ENCODE data around the gene ANK3. TPM values are rescaled to one million over a fixed set of nuclear protein-coding genes. Genes with fewer than 3 reads are reported as not detected.

ANK3 gene
- total and polyA plus RNA-seq, 2 donors (not counting 1 experiment from before 2014, with no cell fraction given) = 0.50 to 0.79 TPM

GRCh38 chr10:60384011-60384410 is 5.7 kb downstream of the ANK3 start:
- H3K4me2 ChIP-seq (ENCODE audit: extremely low read depth, insufficient read depth, low read length) = no peak overlapping the region
- peaks cover 13% of the 10 kb centered on the region for H3K4me1 ChIP-seq (ENCODE audit: control insufficient read depth, extremely low read depth, insufficient read depth, low read length)
- no peaks in the 10 kb centered on the region for H3K9me3 ChIP-seq (ENCODE audit: control insufficient read depth, insufficient read depth, low read depth, low read length)
- no peak for TF ChIP-seq EZH2 (IDR thresholded peaks at IDR 0.05; ENCODE audit: low read length, missing control alignments)
- TF ChIP-seq CTCF (conservative IDR thresholded peaks at IDR 0.05 in 1 of 2, IDR thresholded peaks at IDR 0.05 in 1 of 2; ENCODE audit: low read depth in 1 of 2, low read length in 2 of 2) = no peak
- no peak overlapping the region for H3K4me3 ChIP-seq (replicated peaks in 1 of 4; ENCODE audit: control extremely low read depth in 1 of 4, insufficient read depth in 1 of 4, low read depth in 3 of 4, low read length in 4 of 4)
- no peaks in the 10 kb centered on the region for H4K20me1 ChIP-seq (ENCODE audit: control insufficient read depth, extremely low read depth, insufficient read depth, low read length)
- no peaks in the 10 kb centered on the region for H3K36me3 ChIP-seq (ENCODE audit: control insufficient read depth, insufficient read depth, low read length)
- no peaks in the 10 kb centered on the region for H3K79me2 ChIP-seq (ENCODE audit: control insufficient read depth, insufficient read depth, low read length)
- no peaks in the 10 kb centered on the region for H3K27me3 ChIP-seq (ENCODE audit: control insufficient read depth, insufficient read depth, low read length)
- no peak overlapping the region for H2AFZ ChIP-seq (ENCODE audit: low read length)
- H3K27ac ChIP-seq (ENCODE audit: insufficient read depth, low read length) = no peak overlapping the region
- H3K9ac ChIP-seq (ENCODE audit: insufficient read depth, low read length) = no peak overlapping the region
- peak; percentile 15 to 23 for DNase-seq (ENCODE audit: low read depth in 2 of 2)

GRCh38 chr10:60382946-60383681 is 6.6 kb downstream of the ANK3 start:
- Histone ChIP-seq H3K4me3 (replicated peaks in 1 of 4; ENCODE audit: control extremely low read depth in 1 of 4, insufficient read depth in 1 of 4, low read depth in 3 of 4, low read length in 4 of 4) (no peak overlapping the region), H2AFZ (ENCODE audit: low read length) (no peak overlapping the region), H3K9ac (ENCODE audit: insufficient read depth, low read length) (no peak overlapping the region), H3K36me3 (ENCODE audit: control insufficient read depth, insufficient read depth, low read length) (no peaks in the 10 kb centered on the region), H3K9me3 (ENCODE audit: control insufficient read depth, insufficient read depth, low read depth, low read length) (no peaks in the 10 kb centered on the region), H4K20me1 (ENCODE audit: control insufficient read depth, extremely low read depth, insufficient read depth, low read length) (no peaks in the 10 kb centered on the region), H3K27me3 (ENCODE audit: control insufficient read depth, insufficient read depth, low read length) (no peaks in the 10 kb centered on the region), H3K4me2 (ENCODE audit: extremely low read depth, insufficient read depth, low read length) (no peak overlapping the region), H3K4me1 (ENCODE audit: control insufficient read depth, extremely low read depth, insufficient read depth, low read length) (peaks cover 13% of the 10 kb centered on the region), H3K27ac (ENCODE audit: insufficient read depth, low read length) (no peak overlapping the region), H3K79me2 (ENCODE audit: control insufficient read depth, insufficient read depth, low read length) (no peaks in the 10 kb centered on the region)
- TF ChIP-seq EZH2 (IDR thresholded peaks at IDR 0.05; ENCODE audit: low read length, missing control alignments) (no peak), CTCF (conservative IDR thresholded peaks at IDR 0.05 in 1 of 2, IDR thresholded peaks at IDR 0.05 in 1 of 2; ENCODE audit: low read depth in 1 of 2, low read length in 2 of 2) (no peak)
- peak; percentile 36 to 83 for DNase-seq (ENCODE audit: low read depth in 2 of 2)

- H3K79me2 ChIP-seq (ENCODE audit: control insufficient read depth, insufficient read depth, low read length) = no peaks in the 10 kb centered on the region
- H3K9me3 ChIP-seq (ENCODE audit: control insufficient read depth, insufficient read depth, low read depth, low read length) = no peaks in the 10 kb centered on the region
- no peak for TF ChIP-seq EZH2 (IDR thresholded peaks at IDR 0.05; ENCODE audit: low read length, missing control alignments)
- no peak for TF ChIP-seq CTCF (conservative IDR thresholded peaks at IDR 0.05 in 1 of 2, IDR thresholded peaks at IDR 0.05 in 1 of 2; ENCODE audit: low read depth in 1 of 2, low read length in 2 of 2)
- no peaks in the 10 kb centered on the region for H3K36me3 ChIP-seq (ENCODE audit: control insufficient read depth, insufficient read depth, low read length)
- no peaks in the 10 kb centered on the region for H3K27me3 ChIP-seq (ENCODE audit: control insufficient read depth, insufficient read depth, low read length)
- no peak overlapping the region for H3K9ac ChIP-seq (ENCODE audit: insufficient read depth, low read length)
- no peaks in the 10 kb centered on the region for H4K20me1 ChIP-seq (ENCODE audit: control insufficient read depth, extremely low read depth, insufficient read depth, low read length)
- no peak overlapping the region for H3K4me2 ChIP-seq (ENCODE audit: extremely low read depth, insufficient read depth, low read length)
- H3K27ac ChIP-seq (ENCODE audit: insufficient read depth, low read length) = no peak overlapping the region
- H3K4me3 ChIP-seq (replicated peaks in 1 of 4; ENCODE audit: control extremely low read depth in 1 of 4, insufficient read depth in 1 of 4, low read depth in 3 of 4, low read length in 4 of 4) = no peak overlapping the region
- H3K4me1 ChIP-seq (ENCODE audit: control insufficient read depth, extremely low read depth, insufficient read depth, low read length) = peaks cover 13% of the 10 kb centered on the region
- H2AFZ ChIP-seq (ENCODE audit: low read length) = no peak overlapping the region
- no peak for DNase-seq (ENCODE audit: low read depth in 2 of 2)
These were observed 8.9 kb downstream of the ANK3 start for GRCh38 chr10:60380781-60381180.

Data from fibroblast of lung (primary cell).